ENCODE data around the gene SP7. TPM values are rescaled to one million over a fixed set of nuclear protein-coding genes. Genes with fewer than 3 reads are reported as not detected.
A peak's percentile ranks its signal among the peaks of the same experiment; 100 is the strongest.

Gene SP7
- total RNA-seq, 1 donor from 2014 or later, result not detected

GRCh38 chr12:53346491-53346890 is 10.3 kb upstream of the SP7 start:
- TF ChIP-seq CTCF (IDR thresholded peaks at IDR 0.05), result no peak
- DNase-seq (no peak), ATAC-seq (ENCODE audit: low read depth) (no peak)
- peaks cover 15% of the 10 kb centered on the region for H3K4me1 Mint-ChIP-seq
- H3K36me3 Mint-ChIP-seq (ENCODE audit: low read depth), result no peaks in the 10 kb centered on the region
- H3K4me3 Mint-ChIP-seq, result no peak overlapping the region
- intact Hi-C loops (cut with micrococcal nuclease), result no loop called here
- ChIA-PET CTCF (interaction anchor here (1.7 to 4.4 kb wide), 4 partner anchors 21 to 133 kb away, joined by 3 to 148 read pairs (median 30); partner anchors contain the start of genes AAAS and AMHR2), POLR2A (interaction anchor here (0.8 kb wide), 1 partner anchor 162 kb away, joined by 3 read pairs; no protein-coding TSS in a partner anchor)
- no peaks in the 10 kb centered on the region for H3K9me3 Mint-ChIP-seq
- H3K27ac Mint-ChIP-seq, result no peak overlapping the region
- H3K27me3 Mint-ChIP-seq, result no peaks in the 10 kb centered on the region

GRCh38 chr12:53345486-53346188 is 9.5 kb upstream of the SP7 start:
- no peak for TF ChIP-seq CTCF (IDR thresholded peaks at IDR 0.05)
- peak overlapping the region; percentile 93 for H3K4me3 Mint-ChIP-seq
- peaks cover under 1% of the 10 kb centered on the region for H3K27me3 Mint-ChIP-seq
- no peaks in the 10 kb centered on the region for H3K36me3 Mint-ChIP-seq (ENCODE audit: low read depth)
- H3K4me1 Mint-ChIP-seq, result peaks cover 15% of the 10 kb centered on the region
- no peaks in the 10 kb centered on the region for H3K9me3 Mint-ChIP-seq
- DNase-seq (no peak), ATAC-seq (ENCODE audit: low read depth) (peak; percentile 8)
- intact Hi-C loops (cut with micrococcal nuclease), result loop anchor here (1.0 kb wide), 5 partner anchors 21 to 279 kb away; no protein-coding TSS in a partner anchor
- no peak overlapping the region for H3K27ac Mint-ChIP-seq
- POLR2A ChIA-PET, result interaction anchor here (0.5 to 2.8 kb wide), 16 partner anchors 10 to 188 kb away, joined by 3 to 24 read pairs (median 5); partner anchors contain the start of genes AAAS, PFDN5, SP1 and TARBP2
- CTCF ChIA-PET, result interaction anchor here (0.6 to 4.4 kb wide), 31 partner anchors 10 to 307 kb away, joined by 3 to 148 read pairs (median 4); partner anchors contain the start of genes AAAS, AMHR2, ESPL1 and MYG1

GRCh38 chr12:53344824-53345485 is 8.8 kb upstream of the SP7 start:
- ChIA-PET POLR2A (interaction anchor here (0.5 to 2.8 kb wide), 18 partner anchors 10 to 187 kb away, joined by 3 to 24 read pairs (median 4); partner anchors contain the start of genes AAAS, PFDN5, SP1 and TARBP2), CTCF (interaction anchor here (0.6 to 4.4 kb wide), 33 partner anchors 10 to 307 kb away, joined by 3 to 148 read pairs (median 4); partner anchors contain the start of genes AAAS, AMHR2, ESPL1 and MYG1)
- Mint-ChIP-seq H3K27me3 (peaks cover 6% of the 10 kb centered on the region), H3K36me3 (ENCODE audit: low read depth) (no peaks in the 10 kb centered on the region), H3K4me1 (peaks cover 15% of the 10 kb centered on the region), H3K27ac (peak overlapping the region; percentile 67), H3K4me3 (peak overlapping the region; percentile 93), H3K9me3 (no peaks in the 10 kb centered on the region)
- intact Hi-C loops (cut with micrococcal nuclease), result loop anchor here (1.0 kb wide), 5 partner anchors 21 to 279 kb away; no protein-coding TSS in a partner anchor
- peak; percentile 90 for ATAC-seq (ENCODE audit: low read depth)
- no peak for TF ChIP-seq CTCF (IDR thresholded peaks at IDR 0.05)
- DNase-seq, result peak; percentile 61

GRCh38 chr12:53344487-53344823 is 8.3 kb upstream of the SP7 start:
- Mint-ChIP-seq H3K27ac (no peak overlapping the region), H3K4me1 (peaks cover 15% of the 10 kb centered on the region), H3K36me3 (ENCODE audit: low read depth) (no peaks in the 10 kb centered on the region), H3K27me3 (peaks cover 9% of the 10 kb centered on the region), H3K9me3 (no peaks in the 10 kb centered on the region), H3K4me3 (peak overlapping the region; percentile 67)
- no peak for TF ChIP-seq CTCF (IDR thresholded peaks at IDR 0.05)
- CTCF ChIA-PET, result interaction anchor here (0.7 to 4.4 kb wide), 21 partner anchors 9 to 296 kb away, joined by 3 to 148 read pairs (median 5); partner anchors contain the start of genes AAAS, AMHR2, ESPL1 and MYG1
- DNase-seq (no peak), ATAC-seq (ENCODE audit: low read depth) (no peak)
- POLR2A ChIA-PET, result interaction anchor here (0.6 to 2.8 kb wide), 11 partner anchors 14 to 157 kb away, joined by 3 to 24 read pairs (median 8); partner anchors contain the start of genes AAAS, SP1 and TARBP2
- intact Hi-C loops (cut with micrococcal nuclease), result no loop called here
